Medulla oblongata (tissue), 1 donor: ENCODE data around the gene APBA3.

Experiments
- DNase-seq: peaks from one replicate; pipeline ENCODE4 v3.0.0-alpha.2; 2015; ENCODE audit errors: extremely low spot score

APBA3 gene

DNA sequence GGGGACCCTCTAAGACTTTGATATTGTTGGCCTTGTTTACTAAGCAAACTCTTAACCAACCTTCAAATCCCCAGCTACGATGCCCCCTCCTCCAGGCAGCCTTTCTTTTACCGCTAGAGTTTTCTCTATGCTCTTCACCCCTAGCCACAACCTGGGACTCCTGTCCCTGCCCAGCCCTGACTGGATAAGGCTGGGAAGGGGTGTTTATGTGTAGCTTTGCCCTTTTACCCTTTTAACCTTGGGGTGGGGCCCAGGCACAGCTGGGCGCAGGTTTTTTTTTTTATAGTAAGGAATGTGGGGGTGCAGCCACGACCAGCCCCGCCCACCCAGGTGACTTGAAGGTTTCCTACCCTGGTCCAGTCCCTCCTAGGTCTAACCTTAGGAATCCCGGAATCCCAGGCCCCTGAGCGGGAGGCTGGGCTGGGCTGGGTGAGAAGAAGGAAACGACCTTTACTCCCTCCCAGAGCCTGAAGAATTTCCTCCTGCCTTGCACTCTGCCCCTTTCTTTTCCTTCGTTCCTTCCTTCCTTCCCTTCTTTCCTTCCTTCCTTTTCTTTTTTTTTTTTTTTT is 41.1 kb downstream of the APBA3 start:
- no peak for DNase-seq

DNA sequence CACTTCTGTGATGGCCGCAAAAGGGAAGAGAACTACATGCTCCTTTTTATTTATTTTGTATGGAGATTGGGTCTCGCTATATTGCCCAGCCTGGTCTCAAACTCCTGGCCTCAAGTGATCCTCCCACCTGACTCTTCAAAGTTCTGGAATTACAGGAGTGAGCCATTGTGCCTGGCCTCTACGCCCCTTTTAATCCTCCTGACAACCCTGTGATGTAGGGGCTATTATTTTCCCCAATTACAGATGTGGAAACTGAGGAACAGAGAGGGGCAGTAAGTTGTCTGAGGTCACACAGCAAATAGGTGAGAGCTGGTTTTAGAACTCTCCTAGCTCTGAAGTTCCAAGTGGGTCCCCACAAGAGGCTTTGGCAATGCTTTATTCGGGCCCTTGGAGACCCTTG is 41.6 kb downstream of the APBA3 start:
- DNase-seq: no peak

DNA sequence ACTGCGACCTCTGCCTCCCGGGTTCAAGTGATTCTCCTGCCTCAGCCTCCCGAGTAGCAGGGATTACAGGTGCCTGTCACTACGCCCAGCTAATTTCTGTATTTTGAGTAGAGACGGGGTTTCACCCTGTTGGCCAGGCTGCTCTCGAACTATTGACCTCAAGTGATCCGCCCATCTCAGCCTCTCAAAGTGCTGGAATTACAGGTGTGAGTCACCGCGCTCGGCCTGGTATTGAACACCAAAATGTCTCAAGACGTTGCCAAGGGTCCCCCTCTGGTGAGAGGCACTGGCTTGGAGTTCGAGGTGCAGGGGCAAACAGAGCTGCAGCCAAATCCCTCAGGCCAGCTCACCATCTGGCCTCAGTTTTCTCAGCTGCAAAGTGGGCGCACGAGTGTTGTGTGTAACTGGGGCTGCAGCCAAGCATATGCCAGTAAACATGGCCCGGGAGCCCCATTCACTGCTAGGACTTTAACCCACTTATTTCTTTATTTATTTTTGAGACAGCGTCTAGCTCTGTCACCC is 45.3 kb downstream of the APBA3 start:
- DNase-seq: no peak

DNA sequence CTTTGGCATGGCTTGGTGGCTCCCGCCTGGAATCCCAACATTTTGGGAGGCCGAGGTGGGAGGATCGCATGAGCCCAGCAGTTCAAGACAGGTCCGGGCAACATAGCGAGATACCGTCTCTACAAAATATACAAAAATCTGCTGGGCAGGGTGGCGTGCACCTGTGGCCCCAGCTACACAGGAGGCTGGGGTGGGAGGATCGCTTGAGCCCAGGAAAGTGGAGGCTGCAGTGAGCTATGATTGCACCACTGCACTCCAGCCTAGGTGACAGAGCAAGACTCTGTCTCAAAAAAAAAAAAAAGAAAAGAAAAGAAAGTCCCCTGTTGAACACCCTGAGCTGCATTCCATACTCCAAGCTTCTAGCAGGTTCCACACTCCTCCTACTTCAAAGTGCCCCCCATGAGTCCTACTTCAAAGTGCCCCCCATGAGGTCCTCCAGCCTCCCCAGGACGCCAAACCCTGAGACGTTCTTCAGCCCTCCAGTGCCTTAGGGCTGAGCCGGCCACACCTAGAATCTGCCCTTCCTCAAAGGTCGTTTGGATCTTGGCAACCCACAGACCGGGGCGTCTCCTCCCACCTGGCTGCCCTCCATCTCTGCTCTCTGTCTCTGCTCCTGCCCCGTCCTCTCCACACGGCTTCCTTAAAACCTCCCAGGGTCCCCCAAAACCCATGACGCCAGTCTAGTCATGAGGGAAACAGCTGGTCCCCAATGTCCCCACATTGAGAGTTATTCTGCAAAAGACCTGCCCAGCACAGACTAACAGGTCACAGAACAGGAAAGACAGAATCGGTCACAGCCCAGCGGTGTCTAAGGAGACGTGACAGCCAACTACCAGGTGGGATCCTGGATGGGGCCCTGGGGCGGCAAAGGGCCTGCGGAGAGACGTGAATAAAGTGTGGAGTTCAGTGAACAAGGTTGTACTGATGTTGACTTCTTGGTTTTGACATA is 48.6 kb downstream of the APBA3 start:
- no peak for DNase-seq

DNA sequence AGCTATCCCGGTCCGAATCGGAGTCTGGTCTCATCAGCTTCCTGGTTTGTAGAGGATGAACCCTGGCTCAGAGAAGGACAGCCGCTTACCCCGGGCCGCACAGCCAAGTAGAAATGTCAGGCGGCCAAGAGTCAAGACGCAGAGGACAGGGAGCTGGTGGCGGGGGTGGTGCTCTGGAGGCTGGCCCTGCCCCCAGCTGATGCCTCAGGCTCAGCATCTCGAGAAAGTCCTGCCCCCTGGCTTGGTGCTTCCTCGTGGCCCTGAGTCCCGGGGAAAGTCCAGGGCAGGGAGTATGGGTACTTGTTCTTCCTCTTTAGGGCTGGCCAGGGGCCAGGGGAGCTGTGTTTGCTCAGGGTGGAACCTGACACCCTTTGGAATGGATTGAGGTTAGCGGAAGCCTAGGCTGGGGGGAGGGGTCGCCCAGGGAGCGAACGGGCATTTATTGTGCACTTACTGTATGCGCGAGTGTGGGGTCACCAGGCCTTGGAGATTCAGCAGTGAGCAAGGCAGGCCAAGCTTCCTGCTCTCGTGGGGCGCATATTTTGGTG is 51.2 kb downstream of the APBA3 start:
- DNase-seq: peak; percentile 81

DNA sequence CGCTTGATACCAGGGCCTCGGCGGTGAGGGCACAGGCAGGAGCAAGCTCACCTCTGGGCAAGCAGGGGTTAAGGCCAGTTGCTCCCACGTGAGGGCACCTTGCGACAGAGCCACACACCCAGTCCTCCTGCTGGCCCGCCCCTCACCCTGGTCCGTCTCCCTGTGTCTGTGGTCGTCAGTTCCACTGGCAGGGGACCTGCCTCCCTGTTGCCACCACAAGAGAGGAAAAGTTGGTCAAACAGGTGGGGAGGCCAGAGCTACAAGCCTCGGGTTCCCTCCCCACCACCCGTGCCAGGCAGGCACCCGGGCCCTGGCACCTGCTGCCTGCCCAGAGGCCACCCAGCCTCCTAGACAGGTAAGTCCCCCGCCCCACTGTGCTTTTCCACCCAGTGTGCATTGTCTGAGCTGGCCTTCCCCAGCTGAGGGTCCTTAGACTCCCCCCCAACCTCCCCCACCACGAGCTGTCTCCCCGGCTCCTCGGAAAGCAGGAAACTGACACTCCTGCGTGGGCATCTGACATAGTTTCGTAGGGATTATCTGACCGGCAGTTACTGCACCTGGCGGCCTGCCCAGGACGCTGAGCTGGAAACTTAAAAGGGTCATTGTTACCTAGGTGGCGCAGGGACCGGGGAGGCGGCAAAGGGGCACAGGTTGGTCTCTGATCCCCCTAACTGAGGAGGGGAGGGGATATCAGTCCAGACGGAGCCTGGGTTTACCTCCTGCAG is 53.1 kb downstream of the APBA3 start, which contains the start of gene TJP3:
TJP3 (plus strand) TSS at position 178 of the 725 bp plus-strand sequence. CDS start 20,049 bp downstream, outside the sequence.
- DNase-seq: no peak

DNA sequence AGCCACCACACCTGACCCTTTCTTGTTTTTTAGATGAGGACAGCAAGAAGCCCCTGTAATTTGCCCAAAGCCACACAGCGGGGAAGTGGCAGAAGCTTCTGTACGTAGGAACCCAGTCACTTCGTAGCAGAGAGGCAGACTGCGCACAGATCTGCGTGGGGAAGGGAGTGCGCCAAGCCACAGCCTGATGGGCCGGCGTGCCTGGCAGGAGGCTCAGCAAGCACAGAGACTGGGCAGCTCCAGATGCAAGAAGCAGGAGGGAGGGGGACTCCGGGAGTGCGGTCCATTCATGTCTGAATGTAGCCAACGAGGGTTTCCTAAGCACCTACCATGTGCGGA is 53.7 kb downstream of the APBA3 start:
- DNase-seq: no peak

DNA sequence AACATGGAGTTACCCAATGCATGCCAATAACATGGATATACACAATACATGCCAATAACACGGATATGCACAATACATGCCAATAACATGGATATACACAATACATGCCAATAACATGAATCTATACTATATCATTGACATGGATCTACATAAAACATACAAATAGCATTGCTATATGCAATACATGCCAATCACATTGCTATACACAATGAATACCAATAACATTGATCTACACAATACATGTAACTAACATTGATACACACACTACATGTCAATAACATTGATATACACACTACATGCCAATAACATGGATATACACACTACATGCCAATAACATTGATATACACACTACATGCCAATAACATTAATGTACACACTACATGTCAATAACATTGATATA is 60.3 kb downstream of the APBA3 start:
- no peak for DNase-seq
